T-cell (primary cell): Measurements from ENCODE around the gene ROR2. TPM values are rescaled to one million over a fixed set of nuclear protein-coding genes. Genes with fewer than 3 reads are reported as not detected.

Source experiments
- ATAC-seq, 4 experiments: fragments of 200-7000 bp in 3 of 4; fragments of 150-1000 bp in 1 of 4; cut with Tn5 transposase; replicated peaks in 1 of 4; 1 replicate in 3 of 4; 2 replicates in 1 of 4; pipeline ENCODE4 v1.10.0; 2021; ENCODE audit warnings: moderate library complexity in 3 of 4, mild to moderate bottlenecking in 2 of 4, moderate number of reproducible peaks in 1 of 4
- CTCF ChIA-PET, 2 donors: fragments of 300-600 bp; sonication (Branson Sonifier 250); formaldehyde crosslinking; loops; one replicate each; lab custom pipeline; 2022; ENCODE audit warnings: antibody characterized with exemption in 2 of 2; lab: Charles Lee
- POLR2A ChIA-PET, 2 donors: fragments of 300-600 bp; sonication (Branson Sonifier 250); formaldehyde crosslinking; loops; one replicate each; lab custom pipeline; 2022; ENCODE audit warnings: antibody characterized with exemption in 2 of 2; lab: Charles Lee
- DNase-seq, 35 experiments: peaks; one replicate each; pipeline versions ENCODE4 v3.0.0 to v3.0.0-alpha.2; 2013 to 2023
- H3K27ac ChIP-seq: one replicate; pipeline ENCODE4 v1.5.1; 2013; ENCODE audit warnings: low read length
- H3K27me3 ChIP-seq, 2 experiments: replicated peaks in 1 of 2; 1 replicate in 1 of 2; 2 replicates in 1 of 2; pipeline versions ENCODE4 v1.6.1 to v1.7.0; 2013; ENCODE audit warnings: low read length in 1 of 2, mixed read lengths in 1 of 2; ENCODE audit not compliant: control insufficient read depth in 2 of 2, insufficient read depth in 2 of 2; ENCODE audit errors: extremely low read depth in 1 of 2
- H3K36me3 ChIP-seq, 2 donors: 1 replicate in 1 of 2; 2 replicates in 1 of 2; pipeline versions ENCODE4 v1.6.1 to v1.7.0; 2013; ENCODE audit warnings: low read length in 1 of 2; ENCODE audit not compliant: control insufficient read depth in 2 of 2, insufficient read depth in 1 of 2; ENCODE audit errors: extremely low read depth in 1 of 2
- H3K4me1 ChIP-seq, 2 experiments: 1 replicate in 1 of 2; 2 replicates in 1 of 2; pipeline versions ENCODE4 v1.6.1 to v1.7.0; 2013; ENCODE audit warnings: low read length in 2 of 2, mixed read lengths in 1 of 2; ENCODE audit not compliant: insufficient read depth in 2 of 2, control insufficient read depth in 1 of 2; ENCODE audit errors: extremely low read depth in 1 of 2
- H3K4me3 ChIP-seq, 2 donors: 1 replicate in 1 of 2; 2 replicates in 1 of 2; pipeline versions ENCODE4 v1.5.1 to v1.7.0; 2013; ENCODE audit warnings: mild to moderate bottlenecking in 2 of 2, low read length in 1 of 2, moderate library complexity in 1 of 2; ENCODE audit not compliant: control insufficient read depth in 1 of 2; ENCODE audit errors: extremely low read depth in 1 of 2
- H3K9me3 ChIP-seq: 2 replicates; pipeline ENCODE4 v1.7.0; 2013
- H3K27ac Mint-ChIP-seq, 2 donors: one replicate each; pipeline ENCODE4 v1.8.0; 2020 to 2021; ENCODE audit warnings: mild to moderate bottlenecking in 2 of 2, mixed read lengths in 2 of 2
- H3K27me3 Mint-ChIP-seq, 2 donors: one replicate each; pipeline ENCODE4 v1.8.0; 2021 to 2022; ENCODE audit warnings: mixed read lengths in 2 of 2
- H3K36me3 Mint-ChIP-seq: one replicate; pipeline ENCODE4 v1.8.0; 2021; ENCODE audit warnings: mixed read lengths
- H3K4me1 Mint-ChIP-seq, 3 donors: one replicate each; pipeline ENCODE4 v1.8.0; 2020 to 2022; ENCODE audit warnings: mixed read lengths in 3 of 3, mild to moderate bottlenecking in 1 of 3
- H3K4me3 Mint-ChIP-seq, 3 donors: one replicate each; pipeline ENCODE4 v1.8.0; 2020 to 2022; ENCODE audit warnings: mild to moderate bottlenecking in 3 of 3, mixed read lengths in 3 of 3, moderate library complexity in 3 of 3
- H3K9me3 Mint-ChIP-seq, 3 donors: one replicate each; pipeline ENCODE4 v1.8.0; 2020 to 2022; ENCODE audit warnings: mixed read lengths in 3 of 3
- WGBS: methylation state at CpG from one replicate; pipeline ENCODE4 v1.1.5; 2013; ENCODE audit warnings: missing lambda C conversion rate; ENCODE audit not compliant: insufficient coverage; 5-methylcytosine and 5-hydroxymethylcytosine counted together
- total RNA-seq, 35 experiments: library from RNA in 6 of 35; stranded (reverse) in 6 of 35; fragments of 120-200 nt in 1 of 35; gene quantifications; one replicate each; pipeline versions ENCODE4 v1.2.1 to v1.2.4 and lab custom pipeline; 2013 to 2026

The ROR2 gene
- total RNA-seq, 5 donors from 2014 or later (not counting 1 experiment from before 2014, with no cell fraction given): 0.07 to 0.28 (median 0.15) TPM; not detected in 1

DNA sequence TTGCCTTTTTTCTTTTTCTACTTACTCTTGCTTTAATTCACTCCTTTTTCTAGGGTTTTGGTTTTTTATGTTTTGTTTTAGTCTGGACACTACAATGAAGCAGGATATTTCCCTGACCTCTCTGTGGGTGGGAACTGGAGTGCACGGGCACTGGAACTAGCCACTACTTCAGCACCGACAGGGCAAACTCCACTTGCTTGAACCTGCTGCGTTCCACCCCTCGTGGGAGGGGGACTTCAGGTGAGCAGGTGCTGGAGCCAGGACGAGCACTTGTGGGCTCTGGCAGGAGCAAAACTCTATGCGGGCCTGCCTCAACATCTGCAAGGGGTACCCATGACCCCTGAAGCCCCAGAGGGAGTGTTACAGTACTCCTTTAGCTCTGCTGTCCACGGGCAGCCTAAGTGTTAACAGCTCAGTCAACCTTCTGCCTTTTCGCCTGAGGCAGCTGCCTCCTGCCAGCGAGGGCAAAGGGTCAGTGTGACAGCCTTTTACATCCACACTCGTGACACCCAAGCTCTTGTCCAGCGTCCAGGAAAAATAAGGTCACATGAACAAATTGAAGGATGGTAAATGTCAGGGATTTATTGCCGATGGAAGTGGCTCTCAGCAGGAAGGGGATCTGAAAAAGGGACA is 382.3 kb downstream of the ROR2 start:
- no peak overlapping the region for H3K27ac ChIP-seq
- 87% methylated on average over 9 of the region's 12 CpGs for WGBS
- Mint-ChIP-seq H3K9me3 (peaks cover 0 to 2% (median 0%) of the 10 kb centered on the region in 3 donors), H3K36me3 (no peaks in the 10 kb centered on the region), H3K27me3 (peaks cover 22 to 24% of the 10 kb centered on the region in 2 donors), H3K4me3 (no peak overlapping the region), H3K27ac (no peak overlapping the region), H3K4me1 (no peaks in the 10 kb centered on the region)
- H3K27me3 ChIP-seq: peaks cover 0 to 10% of the 10 kb centered on the region in 2 experiments
- no peaks in the 10 kb centered on the region for H3K36me3 ChIP-seq
- DNase-seq (no peak), ATAC-seq (no peak)
- ChIA-PET POLR2A (no interaction called here), CTCF (no interaction called here)
- no peaks in the 10 kb centered on the region for H3K9me3 ChIP-seq
- H3K4me3 ChIP-seq: no peak overlapping the region
- no peaks in the 10 kb centered on the region for H3K4me1 ChIP-seq

- POLR2A ChIA-PET: no interaction called here
- Histone ChIP-seq H3K27ac (no peak overlapping the region), H3K27me3 (peaks cover 0 to 11% of the 10 kb centered on the region in 2 experiments), H3K4me3 (no peak overlapping the region), H3K4me1 (no peaks in the 10 kb centered on the region), H3K36me3 (no peaks in the 10 kb centered on the region), H3K9me3 (no peaks in the 10 kb centered on the region)
- Mint-ChIP-seq H3K27me3 (peaks cover 8 to 15% of the 10 kb centered on the region in 2 donors), H3K36me3 (no peaks in the 10 kb centered on the region), H3K4me1 (no peaks in the 10 kb centered on the region), H3K4me3 (no peak overlapping the region), H3K27ac (no peak overlapping the region), H3K9me3 (no peaks in the 10 kb centered on the region)
- no peak for DNase-seq
- ATAC-seq: no peak
- WGBS: no CpG with 5 or more reads among the region's 3 CpGs
- CTCF ChIA-PET: no interaction called here
Measured at GRCh38 chr9:91564081-91564670, 385.9 kb downstream of the ROR2 start.

DNA sequence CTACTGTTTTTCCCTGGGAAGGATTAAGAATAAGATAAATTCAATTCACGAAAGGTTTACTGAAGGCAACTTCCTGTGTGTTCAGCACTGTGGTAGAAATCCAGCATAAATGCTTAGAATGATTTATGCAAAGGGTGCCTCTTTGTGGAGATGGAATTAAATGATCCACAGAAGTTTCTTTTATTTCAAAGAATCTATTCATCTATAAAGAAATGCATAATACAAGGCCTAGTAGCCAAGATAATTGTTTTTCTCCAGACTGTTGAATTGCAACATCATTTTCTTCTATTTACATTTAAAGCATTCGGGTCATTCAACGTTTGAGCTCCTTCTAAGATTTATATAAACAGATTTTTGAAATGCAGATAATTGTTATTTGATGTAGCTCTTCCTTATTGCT is 387.6 kb downstream of the ROR2 start:
- H3K9me3 Mint-ChIP-seq: no peaks in the 10 kb centered on the region
- no CpG with 5 or more reads among the region's 3 CpGs for WGBS
- Histone ChIP-seq H3K27ac (no peak overlapping the region), H3K36me3 (no peaks in the 10 kb centered on the region), H3K9me3 (no peaks in the 10 kb centered on the region), H3K27me3 (peaks cover 0 to 3% of the 10 kb centered on the region in 2 experiments), H3K4me1 (no peaks in the 10 kb centered on the region), H3K4me3 (no peak overlapping the region)
- H3K4me1 Mint-ChIP-seq: no peaks in the 10 kb centered on the region
- H3K4me3 Mint-ChIP-seq: no peak overlapping the region
- H3K27me3 Mint-ChIP-seq: peaks cover 15 to 18% of the 10 kb centered on the region in 2 donors
- H3K27ac Mint-ChIP-seq: no peak overlapping the region
- H3K36me3 Mint-ChIP-seq: no peaks in the 10 kb centered on the region
- ATAC-seq (no peak), DNase-seq (no peak)
- ChIA-PET CTCF (no interaction called here), POLR2A (interaction anchor here in 1 of 2 donors (0.7 kb wide), 1 partner anchor 172 kb away, joined by 3 read pairs; no protein-coding TSS in a partner anchor)

DNA sequence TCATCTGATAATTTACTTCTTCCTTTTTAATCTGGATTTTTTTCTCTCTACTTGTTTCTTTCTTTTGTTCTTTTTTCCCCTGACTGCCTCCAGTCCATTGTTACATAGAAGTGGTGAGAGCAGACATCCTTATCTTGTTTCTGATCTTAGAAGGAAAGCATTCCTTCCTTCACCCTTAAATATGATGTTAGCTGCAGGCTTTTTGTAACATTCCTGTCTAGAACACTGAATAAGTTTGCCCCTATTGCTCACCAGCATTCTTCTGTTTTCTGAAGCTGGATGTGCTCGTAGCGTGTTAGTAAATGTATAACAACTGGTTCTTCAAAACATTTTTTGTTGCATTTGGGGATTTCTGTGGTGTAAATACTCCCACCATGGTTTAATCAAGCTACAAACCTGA is 389.7 kb downstream of the ROR2 start:
- peaks cover 0 to 3% of the 10 kb centered on the region in 2 experiments for H3K27me3 ChIP-seq
- no peaks in the 10 kb centered on the region for H3K36me3 ChIP-seq
- WGBS: no CpG with 5 or more reads among the region's 2 CpGs
- no peak overlapping the region for H3K27ac ChIP-seq
- H3K9me3 ChIP-seq: no peaks in the 10 kb centered on the region
- peaks cover 15 to 21% of the 10 kb centered on the region in 2 donors for H3K27me3 Mint-ChIP-seq
- no peaks in the 10 kb centered on the region for H3K9me3 Mint-ChIP-seq
- H3K36me3 Mint-ChIP-seq: no peaks in the 10 kb centered on the region
- ChIA-PET POLR2A (no interaction called here), CTCF (no interaction called here)
- H3K27ac Mint-ChIP-seq: no peak overlapping the region
- no peaks in the 10 kb centered on the region for H3K4me1 ChIP-seq
- no peaks in the 10 kb centered on the region for H3K4me1 Mint-ChIP-seq
- no peak overlapping the region for H3K4me3 Mint-ChIP-seq
- no peak for ATAC-seq
- no peak overlapping the region for H3K4me3 ChIP-seq
- no peak for DNase-seq

- no peak for ATAC-seq
- no peak overlapping the region for H3K27ac Mint-ChIP-seq
- no peaks in the 10 kb centered on the region for H3K4me1 Mint-ChIP-seq
- no peak overlapping the region for H3K4me3 Mint-ChIP-seq
- ChIA-PET CTCF (no interaction called here), POLR2A (no interaction called here)
- H3K27ac ChIP-seq: no peak overlapping the region
- H3K9me3 ChIP-seq: no peaks in the 10 kb centered on the region
- no peaks in the 10 kb centered on the region for H3K36me3 Mint-ChIP-seq
- H3K36me3 ChIP-seq: no peaks in the 10 kb centered on the region
- H3K27me3 ChIP-seq: peaks cover 0 to 3% of the 10 kb centered on the region in 2 experiments
- no peak overlapping the region for H3K4me3 ChIP-seq
- H3K9me3 Mint-ChIP-seq: no peaks in the 10 kb centered on the region
- peaks cover 15 to 21% of the 10 kb centered on the region in 2 donors for H3K27me3 Mint-ChIP-seq
- DNase-seq: no peak
- no peaks in the 10 kb centered on the region for H3K4me1 ChIP-seq
- WGBS: 100% methylated on average over 1 of the region's 2 CpGs
Measured at GRCh38 chr9:91558879-91559278, 391.1 kb downstream of the ROR2 start.

- Histone ChIP-seq H3K4me3 (no peak overlapping the region), H3K4me1 (no peaks in the 10 kb centered on the region), H3K36me3 (no peaks in the 10 kb centered on the region), H3K27me3 (peaks cover 0 to 3% of the 10 kb centered on the region in 2 experiments), H3K27ac (no peak overlapping the region), H3K9me3 (no peaks in the 10 kb centered on the region)
- 80% methylated on average over 1 of the region's 3 CpGs for whole genome bisulfite sequencing
- ATAC-seq: no peak
- no peak for DNase-seq
- peaks cover 10 to 21% of the 10 kb centered on the region in 2 donors for H3K27me3 Mint-ChIP-seq
- no peaks in the 10 kb centered on the region for H3K4me1 Mint-ChIP-seq
- H3K9me3 Mint-ChIP-seq: no peaks in the 10 kb centered on the region
- POLR2A ChIA-PET: no interaction called here
- H3K27ac Mint-ChIP-seq: no peak overlapping the region
- no peaks in the 10 kb centered on the region for H3K36me3 Mint-ChIP-seq
- CTCF ChIA-PET: no interaction called here
- no peak overlapping the region for H3K4me3 Mint-ChIP-seq
Measured at GRCh38 chr9:91558395-91558794, 391.6 kb downstream of the ROR2 start.
